ENCODE data around the gene RCC2. TPM values are rescaled to one million over a fixed set of nuclear protein-coding genes. Genes with fewer than 3 reads are reported as not detected.

The RCC2 gene
- total and polyA plus RNA-seq, 4 donors: 2.1 to 36.7 (median 8.1) TPM

DNA sequence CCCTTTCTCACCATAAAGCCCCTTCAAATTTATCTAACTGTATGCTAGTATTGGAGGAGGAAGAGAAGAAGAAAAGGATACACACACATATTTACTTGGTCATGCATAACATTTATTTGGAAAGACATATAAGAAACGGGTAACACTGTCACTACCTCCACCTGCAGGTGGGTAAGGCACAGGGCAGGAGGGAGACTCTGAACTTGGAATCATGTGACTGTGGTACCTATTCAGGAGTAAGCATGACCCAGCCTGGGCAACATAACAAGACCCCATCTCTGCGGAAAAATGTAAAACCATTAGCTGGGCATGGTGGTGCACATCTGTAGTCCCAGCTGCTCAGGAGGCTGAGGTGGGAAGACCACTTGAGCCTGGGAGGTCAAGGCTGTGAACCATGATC lies 68.9 kb downstream of the RCC2 start:
- no peak for DNase-seq (ENCODE audit: low spot score)
- no peak overlapping the region for H3K9ac ChIP-seq (ENCODE audit: low read depth in 1 of 2, low read length in 2 of 2)
- H3K36me3 ChIP-seq (ENCODE audit: control insufficient read depth in 4 of 4, insufficient read depth in 3 of 4, low read depth in 1 of 4, low read length in 3 of 4): no peaks in the 10 kb centered on the region
- no peaks in the 10 kb centered on the region for H3K4me1 ChIP-seq (ENCODE audit: control insufficient read depth in 4 of 4, insufficient read depth in 4 of 4, low read length in 3 of 4)
- H3K27ac ChIP-seq (ENCODE audit: low read depth in 1 of 2, low read length in 2 of 2): no peak overlapping the region
- H3K27me3 ChIP-seq (ENCODE audit: control insufficient read depth in 4 of 4, insufficient read depth in 4 of 4, low read length in 3 of 4): no peaks in the 10 kb centered on the region
- no peaks in the 10 kb centered on the region for H3K9me3 ChIP-seq (ENCODE audit: control insufficient read depth in 4 of 4, low read length in 3 of 4)
- 50% methylated on average over 2 of the region's 2 CpGs for WGBS
- TF ChIP-seq, protein P1, sequence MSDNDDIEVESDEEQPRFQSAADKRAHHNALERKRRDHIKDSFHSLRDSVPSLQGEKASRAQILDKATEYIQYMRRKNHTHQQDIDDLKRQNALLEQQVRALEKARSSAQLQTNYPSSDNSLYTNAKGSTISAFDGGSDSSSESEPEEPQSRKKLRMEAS (IDR thresholded peaks at IDR 0.05): no peak
- TF ChIP-seq TAF1 (conservative IDR thresholded peaks at IDR 0.05): no peak
- TF ChIP-seq NR2F2 (IDR thresholded peaks at IDR 0.05): no peak
- TF ChIP-seq HNF4A (conservative IDR thresholded peaks at IDR 0.05): no peak
- no peak for TF ChIP-seq JUND (IDR thresholded peaks at IDR 0.05)
- TF ChIP-seq RAD21 (IDR thresholded peaks at IDR 0.05): no peak
- TF ChIP-seq, protein P2, sequence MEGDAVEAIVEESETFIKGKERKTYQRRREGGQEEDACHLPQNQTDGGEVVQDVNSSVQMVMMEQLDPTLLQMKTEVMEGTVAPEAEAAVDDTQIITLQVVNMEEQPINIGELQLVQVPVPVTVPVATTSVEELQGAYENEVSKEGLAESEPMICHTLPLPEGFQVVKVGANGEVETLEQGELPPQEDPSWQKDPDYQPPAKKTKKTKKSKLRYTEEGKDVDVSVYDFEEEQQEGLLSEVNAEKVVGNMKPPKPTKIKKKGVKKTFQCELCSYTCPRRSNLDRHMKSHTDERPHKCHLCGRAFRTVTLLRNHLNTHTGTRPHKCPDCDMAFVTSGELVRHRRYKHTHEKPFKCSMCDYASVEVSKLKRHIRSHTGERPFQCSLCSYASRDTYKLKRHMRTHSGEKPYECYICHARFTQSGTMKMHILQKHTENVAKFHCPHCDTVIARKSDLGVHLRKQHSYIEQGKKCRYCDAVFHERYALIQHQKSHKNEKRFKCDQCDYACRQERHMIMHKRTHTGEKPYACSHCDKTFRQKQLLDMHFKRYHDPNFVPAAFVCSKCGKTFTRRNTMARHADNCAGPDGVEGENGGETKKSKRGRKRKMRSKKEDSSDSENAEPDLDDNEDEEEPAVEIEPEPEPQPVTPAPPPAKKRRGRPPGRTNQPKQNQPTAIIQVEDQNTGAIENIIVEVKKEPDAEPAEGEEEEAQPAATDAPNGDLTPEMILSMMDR (IDR thresholded peaks at IDR 0.05; ENCODE audit: low read depth, low read length, missing input control): no peak
- TF ChIP-seq EGR1 (IDR thresholded peaks at IDR 0.05; ENCODE audit: low read depth in 2 of 2): no peak
- TF ChIP-seq HNF4G (IDR thresholded peaks at IDR 0.05): no peak
- TF ChIP-seq, protein P3, sequence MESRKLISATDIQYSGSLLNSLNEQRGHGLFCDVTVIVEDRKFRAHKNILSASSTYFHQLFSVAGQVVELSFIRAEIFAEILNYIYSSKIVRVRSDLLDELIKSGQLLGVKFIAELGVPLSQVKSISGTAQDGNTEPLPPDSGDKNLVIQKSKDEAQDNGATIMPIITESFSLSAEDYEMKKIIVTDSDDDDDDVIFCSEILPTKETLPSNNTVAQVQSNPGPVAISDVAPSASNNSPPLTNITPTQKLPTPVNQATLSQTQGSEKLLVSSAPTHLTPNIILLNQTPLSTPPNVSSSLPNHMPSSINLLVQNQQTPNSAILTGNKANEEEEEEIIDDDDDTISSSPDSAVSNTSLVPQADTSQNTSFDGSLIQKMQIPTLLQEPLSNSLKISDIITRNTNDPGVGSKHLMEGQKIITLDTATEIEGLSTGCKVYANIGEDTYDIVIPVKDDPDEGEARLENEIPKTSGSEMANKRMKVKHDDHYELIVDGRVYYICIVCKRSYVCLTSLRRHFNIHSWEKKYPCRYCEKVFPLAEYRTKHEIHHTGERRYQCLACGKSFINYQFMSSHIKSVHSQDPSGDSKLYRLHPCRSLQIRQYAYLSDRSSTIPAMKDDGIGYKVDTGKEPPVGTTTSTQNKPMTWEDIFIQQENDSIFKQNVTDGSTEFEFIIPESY (IDR thresholded peaks at IDR 0.05): no peak
- TF ChIP-seq YY1 (IDR thresholded peaks at IDR 0.05): no peak
- TF ChIP-seq, protein P4, sequence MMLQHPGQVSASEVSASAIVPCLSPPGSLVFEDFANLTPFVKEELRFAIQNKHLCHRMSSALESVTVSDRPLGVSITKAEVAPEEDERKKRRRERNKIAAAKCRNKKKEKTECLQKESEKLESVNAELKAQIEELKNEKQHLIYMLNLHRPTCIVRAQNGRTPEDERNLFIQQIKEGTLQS (IDR thresholded peaks at IDR 0.05): no peak
- TF ChIP-seq, protein P5, sequence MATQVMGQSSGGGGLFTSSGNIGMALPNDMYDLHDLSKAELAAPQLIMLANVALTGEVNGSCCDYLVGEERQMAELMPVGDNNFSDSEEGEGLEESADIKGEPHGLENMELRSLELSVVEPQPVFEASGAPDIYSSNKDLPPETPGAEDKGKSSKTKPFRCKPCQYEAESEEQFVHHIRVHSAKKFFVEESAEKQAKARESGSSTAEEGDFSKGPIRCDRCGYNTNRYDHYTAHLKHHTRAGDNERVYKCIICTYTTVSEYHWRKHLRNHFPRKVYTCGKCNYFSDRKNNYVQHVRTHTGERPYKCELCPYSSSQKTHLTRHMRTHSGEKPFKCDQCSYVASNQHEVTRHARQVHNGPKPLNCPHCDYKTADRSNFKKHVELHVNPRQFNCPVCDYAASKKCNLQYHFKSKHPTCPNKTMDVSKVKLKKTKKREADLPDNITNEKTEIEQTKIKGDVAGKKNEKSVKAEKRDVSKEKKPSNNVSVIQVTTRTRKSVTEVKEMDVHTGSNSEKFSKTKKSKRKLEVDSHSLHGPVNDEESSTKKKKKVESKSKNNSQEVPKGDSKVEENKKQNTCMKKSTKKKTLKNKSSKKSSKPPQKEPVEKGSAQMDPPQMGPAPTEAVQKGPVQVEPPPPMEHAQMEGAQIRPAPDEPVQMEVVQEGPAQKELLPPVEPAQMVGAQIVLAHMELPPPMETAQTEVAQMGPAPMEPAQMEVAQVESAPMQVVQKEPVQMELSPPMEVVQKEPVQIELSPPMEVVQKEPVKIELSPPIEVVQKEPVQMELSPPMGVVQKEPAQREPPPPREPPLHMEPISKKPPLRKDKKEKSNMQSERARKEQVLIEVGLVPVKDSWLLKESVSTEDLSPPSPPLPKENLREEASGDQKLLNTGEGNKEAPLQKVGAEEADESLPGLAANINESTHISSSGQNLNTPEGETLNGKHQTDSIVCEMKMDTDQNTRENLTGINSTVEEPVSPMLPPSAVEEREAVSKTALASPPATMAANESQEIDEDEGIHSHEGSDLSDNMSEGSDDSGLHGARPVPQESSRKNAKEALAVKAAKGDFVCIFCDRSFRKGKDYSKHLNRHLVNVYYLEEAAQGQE (IDR thresholded peaks at IDR 0.05): no peak
- no peak for TF ChIP-seq SP1 (IDR thresholded peaks at IDR 0.05)
- no peak for TF ChIP-seq RXRA (IDR thresholded peaks at IDR 0.05)
- no peak for TF ChIP-seq FOXA1 (IDR thresholded peaks at IDR 0.05)
- TF ChIP-seq FOXA2 (IDR thresholded peaks at IDR 0.05): no peak
- H3K4me3 ChIP-seq (ENCODE audit: low read depth in 1 of 3, low read length in 3 of 3): no peak overlapping the region

DNA sequence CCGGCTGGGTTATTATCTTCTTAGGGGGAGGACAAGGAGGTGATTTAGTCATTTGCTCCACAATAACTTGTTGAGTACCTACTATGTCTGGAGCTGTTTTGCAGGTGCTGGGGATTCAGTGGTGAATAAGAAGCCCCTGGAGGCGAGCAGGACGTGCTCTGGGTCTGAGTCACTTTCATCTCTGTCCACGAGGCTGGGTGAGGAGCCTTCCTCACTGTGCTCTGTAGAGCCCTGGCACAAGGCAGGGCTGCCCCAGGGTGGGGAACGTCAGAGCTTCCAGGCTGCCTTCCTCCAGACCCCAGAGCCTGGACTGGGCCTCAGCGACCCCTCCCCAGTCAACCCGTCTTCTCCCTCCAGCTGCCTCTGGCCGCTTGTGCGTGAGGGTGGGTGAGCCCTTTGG lies 70.0 kb downstream of the RCC2 start:
- H3K27me3 ChIP-seq (ENCODE audit: control insufficient read depth in 4 of 4, insufficient read depth in 4 of 4, low read length in 3 of 4): no peaks in the 10 kb centered on the region
- no peaks in the 10 kb centered on the region for H3K36me3 ChIP-seq (ENCODE audit: control insufficient read depth in 4 of 4, insufficient read depth in 3 of 4, low read depth in 1 of 4, low read length in 3 of 4)
- no peak overlapping the region for H3K27ac ChIP-seq (ENCODE audit: low read depth in 1 of 2, low read length in 2 of 2)
- TF ChIP-seq NR2F2 (IDR thresholded peaks at IDR 0.05): no peak
- DNase-seq (ENCODE audit: low spot score): no peak
- no peak overlapping the region for H3K9ac ChIP-seq (ENCODE audit: low read depth in 1 of 2, low read length in 2 of 2)
- no peaks in the 10 kb centered on the region for H3K9me3 ChIP-seq (ENCODE audit: control insufficient read depth in 4 of 4, low read length in 3 of 4)
- no peaks in the 10 kb centered on the region for H3K4me1 ChIP-seq (ENCODE audit: control insufficient read depth in 4 of 4, insufficient read depth in 4 of 4, low read length in 3 of 4)
- WGBS: 77% methylated on average over 9 of the region's 9 CpGs
- no peak overlapping the region for H3K4me3 ChIP-seq (ENCODE audit: low read depth in 1 of 3, low read length in 3 of 3)
